ENCODE measurements around the gene DCUN1D3.

- TF ChIP-seq CTCF (IDR thresholded peaks at IDR 0.05), result no peak
- TF ChIP-seq EP300 (IDR thresholded peaks at IDR 0.05), result no peak
- no peak for TF ChIP-seq POLR2AphosphoS5 (IDR thresholded peaks at IDR 0.05)
- TF ChIP-seq POLR2A (IDR thresholded peaks at IDR 0.05; ENCODE audit: low read depth), result no peak
Observed at GRCh38 chr16:20881503-20881878, 18.7 kb downstream of the DCUN1D3 start.

All from esophagus muscularis mucosa (tissue), 4 donors.